Ishikawa (cell line): ENCODE results near the gene PCDH19.

Experiments used
- CEBPB ChIP-seq: IDR thresholded peaks from 2 replicates; pipeline ENCODE4 v1.6.1; 2012
- EGR1 ChIP-seq: IDR thresholded peaks from 2 replicates; pipeline ENCODE4 v1.6.1; 2012
- EP300 ChIP-seq: IDR thresholded peaks from 2 replicates; pipeline ENCODE4 v1.6.1; 2012; ENCODE audit warnings: borderline replicate concordance
- FOXM1 ChIP-seq: IDR thresholded peaks from 2 replicates; pipeline ENCODE4 v1.6.1; 2012; ENCODE audit warnings: low read depth, borderline replicate concordance
- NFIC ChIP-seq: IDR thresholded peaks from 2 replicates; pipeline ENCODE4 v1.6.1; 2012
- RAD21 ChIP-seq: IDR thresholded peaks from 2 replicates; pipeline ENCODE4 v1.6.1; 2012; ENCODE audit warnings: low read depth
- TAF1 ChIP-seq: IDR thresholded peaks from 2 replicates; pipeline ENCODE4 v1.6.1; 2012; ENCODE audit warnings: low read depth, mild to moderate bottlenecking
- TCF12 ChIP-seq: IDR thresholded peaks from 2 replicates; pipeline ENCODE4 v1.6.1; 2012; ENCODE audit warnings: low read depth
- YY1 ChIP-seq: IDR thresholded peaks from 2 replicates; pipeline ENCODE4 v1.6.1; 2012; ENCODE audit warnings: low read depth
- ZBTB7A ChIP-seq: IDR thresholded peaks from 2 replicates; pipeline ENCODE4 v1.6.1; 2012; ENCODE audit warnings: low read depth
- TF ChIP-seq, protein P1 (sequence below): IDR thresholded peaks from 2 replicates; pipeline ENCODE4 v1.6.1; 2012; ENCODE audit warnings: low read depth, mild to moderate bottlenecking
- TF ChIP-seq, protein P2 (sequence below): IDR thresholded peaks from 2 replicates; pipeline ENCODE4 v1.6.1; 2012
- TF ChIP-seq, protein P3 (sequence below): IDR thresholded peaks from 2 replicates; pipeline ENCODE4 v1.6.1; 2012

DNA sequence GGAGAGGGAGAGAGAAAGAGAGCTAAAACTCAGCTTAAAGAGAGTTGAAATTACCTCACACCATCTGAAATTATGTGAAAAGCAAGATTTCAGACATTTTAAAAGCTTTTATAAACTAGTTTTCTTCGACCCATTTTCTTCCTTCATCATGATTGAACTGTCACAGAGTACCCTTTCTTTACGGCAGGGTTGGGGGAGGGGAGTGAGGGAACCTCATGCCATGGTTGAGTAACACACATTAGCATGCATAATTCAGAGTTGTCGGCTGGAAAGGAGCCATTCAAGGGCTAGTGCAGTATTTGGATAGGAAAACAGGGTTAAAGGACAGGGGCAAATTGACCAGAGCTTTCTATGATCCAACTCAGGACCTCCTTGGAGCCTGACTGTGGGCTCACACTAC, 46.2 kb downstream of the PCDH19 start:
- TF ChIP-seq YY1: no peak
- TF ChIP-seq EP300: no peak
- TF ChIP-seq RAD21: no peak
- no peak for TF ChIP-seq NFIC
- TF ChIP-seq, protein P1, sequence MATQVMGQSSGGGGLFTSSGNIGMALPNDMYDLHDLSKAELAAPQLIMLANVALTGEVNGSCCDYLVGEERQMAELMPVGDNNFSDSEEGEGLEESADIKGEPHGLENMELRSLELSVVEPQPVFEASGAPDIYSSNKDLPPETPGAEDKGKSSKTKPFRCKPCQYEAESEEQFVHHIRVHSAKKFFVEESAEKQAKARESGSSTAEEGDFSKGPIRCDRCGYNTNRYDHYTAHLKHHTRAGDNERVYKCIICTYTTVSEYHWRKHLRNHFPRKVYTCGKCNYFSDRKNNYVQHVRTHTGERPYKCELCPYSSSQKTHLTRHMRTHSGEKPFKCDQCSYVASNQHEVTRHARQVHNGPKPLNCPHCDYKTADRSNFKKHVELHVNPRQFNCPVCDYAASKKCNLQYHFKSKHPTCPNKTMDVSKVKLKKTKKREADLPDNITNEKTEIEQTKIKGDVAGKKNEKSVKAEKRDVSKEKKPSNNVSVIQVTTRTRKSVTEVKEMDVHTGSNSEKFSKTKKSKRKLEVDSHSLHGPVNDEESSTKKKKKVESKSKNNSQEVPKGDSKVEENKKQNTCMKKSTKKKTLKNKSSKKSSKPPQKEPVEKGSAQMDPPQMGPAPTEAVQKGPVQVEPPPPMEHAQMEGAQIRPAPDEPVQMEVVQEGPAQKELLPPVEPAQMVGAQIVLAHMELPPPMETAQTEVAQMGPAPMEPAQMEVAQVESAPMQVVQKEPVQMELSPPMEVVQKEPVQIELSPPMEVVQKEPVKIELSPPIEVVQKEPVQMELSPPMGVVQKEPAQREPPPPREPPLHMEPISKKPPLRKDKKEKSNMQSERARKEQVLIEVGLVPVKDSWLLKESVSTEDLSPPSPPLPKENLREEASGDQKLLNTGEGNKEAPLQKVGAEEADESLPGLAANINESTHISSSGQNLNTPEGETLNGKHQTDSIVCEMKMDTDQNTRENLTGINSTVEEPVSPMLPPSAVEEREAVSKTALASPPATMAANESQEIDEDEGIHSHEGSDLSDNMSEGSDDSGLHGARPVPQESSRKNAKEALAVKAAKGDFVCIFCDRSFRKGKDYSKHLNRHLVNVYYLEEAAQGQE: no peak
- TF ChIP-seq TAF1: no peak
- TF ChIP-seq, protein P2, sequence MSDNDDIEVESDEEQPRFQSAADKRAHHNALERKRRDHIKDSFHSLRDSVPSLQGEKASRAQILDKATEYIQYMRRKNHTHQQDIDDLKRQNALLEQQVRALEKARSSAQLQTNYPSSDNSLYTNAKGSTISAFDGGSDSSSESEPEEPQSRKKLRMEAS: no peak
- TF ChIP-seq EGR1: no peak
- no peak for TF ChIP-seq TCF12
- TF ChIP-seq, protein P3, sequence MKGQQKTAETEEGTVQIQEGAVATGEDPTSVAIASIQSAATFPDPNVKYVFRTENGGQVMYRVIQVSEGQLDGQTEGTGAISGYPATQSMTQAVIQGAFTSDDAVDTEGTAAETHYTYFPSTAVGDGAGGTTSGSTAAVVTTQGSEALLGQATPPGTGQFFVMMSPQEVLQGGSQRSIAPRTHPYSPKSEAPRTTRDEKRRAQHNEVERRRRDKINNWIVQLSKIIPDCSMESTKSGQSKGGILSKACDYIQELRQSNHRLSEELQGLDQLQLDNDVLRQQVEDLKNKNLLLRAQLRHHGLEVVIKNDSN: no peak
- TF ChIP-seq FOXM1: no peak
- TF ChIP-seq ZBTB7A: no peak
- TF ChIP-seq CEBPB: no peak
